CD4-positive, alpha-beta memory T cell (primary cell): ENCODE data around the gene IRS2. TPM values are rescaled to one million over a fixed set of nuclear protein-coding genes. Genes with fewer than 3 reads are reported as not detected.

Experiments used
- CTCF ChIA-PET: fragments of 350-600 bp; sonication (Branson Sonifier 250); formaldehyde crosslinking; loops from one replicate; lab custom pipeline; 2021; ENCODE audit warnings: inconsistent platforms; ENCODE audit not compliant: partially characterized antibody; lab: Charles Lee
- POLR2A ChIA-PET: fragments of 350-600 bp; sonication (Branson Sonifier 250); formaldehyde crosslinking; loops from one replicate; lab custom pipeline; 2021; ENCODE audit not compliant: partially characterized antibody; lab: Charles Lee
- DNase-seq, 5 donors: peaks; one replicate each; pipeline versions ENCODE4 v3.0.0 to v3.0.0-alpha.2; 2020 to 2022; ENCODE audit warnings: mixed read lengths in 1 of 5
- H3K27ac ChIP-seq: one replicate; pipeline ENCODE4 v1.7.0; 2013; ENCODE audit warnings: low read depth, low read length
- H3K27me3 ChIP-seq: 2 replicates; pipeline ENCODE4 v1.7.0; 2013; ENCODE audit warnings: mild to moderate bottlenecking, low read length, moderate library complexity; ENCODE audit not compliant: insufficient read depth
- H3K36me3 ChIP-seq: 2 replicates; pipeline ENCODE4 v1.7.0; 2013; ENCODE audit warnings: mild to moderate bottlenecking, low read length, moderate library complexity; ENCODE audit not compliant: insufficient read depth
- H3K4me1 ChIP-seq: 2 replicates; pipeline ENCODE4 v1.7.0; 2013; ENCODE audit warnings: mild to moderate bottlenecking, low read length, moderate library complexity; ENCODE audit not compliant: insufficient read depth
- H3K4me3 ChIP-seq, 2 donors: one replicate each; pipeline ENCODE4 v1.7.0; 2013; ENCODE audit warnings: low read length in 2 of 2, mild to moderate bottlenecking in 1 of 2
- H3K9me3 ChIP-seq, 2 donors: one replicate each; pipeline ENCODE4 v1.7.0; 2013; ENCODE audit warnings: low read length in 2 of 2, control low read depth in 1 of 2; ENCODE audit not compliant: control insufficient read depth in 1 of 2
- H3K27ac Mint-ChIP-seq, 7 donors: one replicate each; pipeline ENCODE4 v1.8.0; 2020 to 2021; ENCODE audit warnings: mixed read lengths in 7 of 7, mild to moderate bottlenecking in 6 of 7, inconsistent platforms in 3 of 7, moderate library complexity in 3 of 7
- H3K27me3 Mint-ChIP-seq, 2 donors: one replicate each; pipeline ENCODE4 v1.8.0; 2020 to 2021; ENCODE audit warnings: mixed read lengths in 2 of 2
- H3K36me3 Mint-ChIP-seq, 2 donors: one replicate each; pipeline ENCODE4 v1.8.0; 2020 to 2021; ENCODE audit warnings: mixed read lengths in 2 of 2, inconsistent platforms in 1 of 2, mild to moderate bottlenecking in 1 of 2
- H3K4me1 Mint-ChIP-seq, 4 donors: one replicate each; pipeline ENCODE4 v1.8.0; 2020 to 2021; ENCODE audit warnings: mixed read lengths in 4 of 4, mild to moderate bottlenecking in 1 of 4
- H3K4me3 Mint-ChIP-seq, 8 donors: one replicate each; pipeline ENCODE4 v1.8.0; 2020 to 2021; ENCODE audit warnings: mixed read lengths in 8 of 8, mild to moderate bottlenecking in 7 of 8, moderate library complexity in 6 of 8, inconsistent platforms in 3 of 8
- H3K9me3 Mint-ChIP-seq, 8 donors: one replicate each; pipeline ENCODE4 v1.8.0; 2020 to 2021; ENCODE audit warnings: mixed read lengths in 8 of 8, mild to moderate bottlenecking in 5 of 8, inconsistent platforms in 3 of 8, moderate library complexity in 1 of 8
- intact Hi-C: fragments of 100-400 bp; cut with micrococcal nuclease; formaldehyde crosslinking; loops from one replicate; pipeline ENCODE4 v1.15.1; 2023
- polyA plus RNA-seq, 2 donors: library from polyadenylated mRNA; unstranded; fragments of 300-500 nt; fragmentation: Illumina TruSeq; gene quantifications; one replicate each; pipeline ENCODE4 v1.2.3, GENCODE V29; 2021
- total RNA-seq, 2 experiments: library from RNA; stranded (reverse); gene quantifications; one replicate each; pipeline ENCODE4 v1.2.3, GENCODE V29; 2021

IRS2 gene
- total and polyA plus RNA-seq, 4 experiments from 2014 or later, result 1.3 to 21.4 (median 12.2) TPM

DNA sequence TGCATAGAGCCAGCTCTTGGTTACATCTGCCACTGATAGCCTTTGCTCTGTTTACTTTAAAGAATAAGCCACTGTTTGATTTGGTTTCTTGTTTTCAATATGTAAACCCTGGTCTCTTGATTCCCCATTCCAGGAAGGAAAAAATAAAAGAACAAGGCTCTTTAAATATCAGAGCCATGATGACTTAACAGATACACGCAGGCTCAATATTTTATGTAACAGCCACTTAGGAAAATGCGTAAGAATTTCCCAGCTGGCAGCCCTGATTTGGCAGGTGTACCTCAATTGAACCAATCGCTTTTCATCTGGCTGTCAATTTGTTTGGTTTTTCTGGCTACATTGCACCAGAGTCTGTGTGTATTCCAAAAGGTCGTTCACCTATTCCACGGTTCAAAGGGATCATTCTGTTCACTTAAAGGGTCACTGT lies 65.6 kb downstream of the IRS2 start:
- Histone ChIP-seq H3K36me3 (no peaks in the 10 kb centered on the region), H3K27me3 (no peaks in the 10 kb centered on the region), H3K4me3 (no peak overlapping the region), H3K9me3 (no peaks in the 10 kb centered on the region), H3K27ac (no peak overlapping the region), H3K4me1 (no peaks in the 10 kb centered on the region)
- ChIA-PET CTCF (interaction anchor here (1.2 kb wide), 1 partner anchor 64 kb away, joined by 4 read pairs; no protein-coding TSS in a partner anchor), POLR2A (no interaction called here)
- no peak for DNase-seq
- peaks cover 0 to 4% (median under 1%) of the 10 kb centered on the region in 4 donors for H3K4me1 Mint-ChIP-seq
- H3K27ac Mint-ChIP-seq, result no peak overlapping the region
- H3K27me3 Mint-ChIP-seq, result peaks cover 5 to 6% of the 10 kb centered on the region in 2 donors
- no peak overlapping the region for H3K4me3 Mint-ChIP-seq
- no peaks in the 10 kb centered on the region for H3K9me3 Mint-ChIP-seq
- no peaks in the 10 kb centered on the region for H3K36me3 Mint-ChIP-seq
- intact Hi-C loops, result no loop called here

DNA sequence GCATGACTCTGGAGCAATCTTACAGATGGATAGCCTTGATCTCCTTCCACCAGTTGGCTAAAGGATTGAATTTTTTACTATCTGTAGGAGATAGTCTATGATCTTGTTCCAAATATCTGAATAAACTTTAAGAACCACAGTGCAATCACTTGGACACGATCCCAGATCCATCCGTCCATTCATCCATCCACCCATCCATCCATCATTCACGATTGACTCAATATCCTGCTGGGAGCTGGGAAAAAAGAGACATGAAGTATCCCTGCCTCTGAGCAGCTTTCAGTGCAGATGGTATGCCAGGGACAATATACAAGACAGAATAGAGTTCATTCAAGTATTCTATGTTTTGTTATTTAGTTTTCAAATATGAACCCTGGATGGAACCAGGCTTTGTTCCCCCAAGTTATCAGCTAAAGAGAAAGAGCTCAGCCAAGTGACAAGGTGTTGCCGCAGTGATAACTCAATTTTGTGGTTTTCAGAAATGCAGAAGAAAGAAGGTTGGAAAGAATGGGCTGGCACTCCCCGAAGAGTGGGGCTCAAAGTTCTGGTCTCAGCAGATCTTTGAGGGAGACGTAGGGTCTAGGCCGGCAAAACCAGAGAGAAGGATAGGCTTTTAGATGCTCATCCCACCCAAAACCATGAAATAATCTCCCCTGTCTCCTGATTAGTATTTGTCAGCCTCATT lies 66.3 kb downstream of the IRS2 start:
- H3K36me3 ChIP-seq, result no peaks in the 10 kb centered on the region
- Mint-ChIP-seq H3K4me1 (peaks cover 0 to 4% (median under 1%) of the 10 kb centered on the region in 4 donors), H3K36me3 (no peaks in the 10 kb centered on the region), H3K4me3 (no peak overlapping the region), H3K27ac (no peak overlapping the region), H3K9me3 (no peaks in the 10 kb centered on the region), H3K27me3 (peaks cover 6 to 7% of the 10 kb centered on the region in 2 donors)
- intact Hi-C loops, result no loop called here
- no peak overlapping the region for H3K4me3 ChIP-seq
- no peaks in the 10 kb centered on the region for H3K27me3 ChIP-seq
- ChIA-PET POLR2A (no interaction called here), CTCF (interaction anchor here (1.2 kb wide), 1 partner anchor 65 kb away, joined by 4 read pairs; no protein-coding TSS in a partner anchor)
- H3K4me1 ChIP-seq, result no peaks in the 10 kb centered on the region
- DNase-seq, result no peak
- no peaks in the 10 kb centered on the region for H3K9me3 ChIP-seq
- no peak overlapping the region for H3K27ac ChIP-seq

DNA sequence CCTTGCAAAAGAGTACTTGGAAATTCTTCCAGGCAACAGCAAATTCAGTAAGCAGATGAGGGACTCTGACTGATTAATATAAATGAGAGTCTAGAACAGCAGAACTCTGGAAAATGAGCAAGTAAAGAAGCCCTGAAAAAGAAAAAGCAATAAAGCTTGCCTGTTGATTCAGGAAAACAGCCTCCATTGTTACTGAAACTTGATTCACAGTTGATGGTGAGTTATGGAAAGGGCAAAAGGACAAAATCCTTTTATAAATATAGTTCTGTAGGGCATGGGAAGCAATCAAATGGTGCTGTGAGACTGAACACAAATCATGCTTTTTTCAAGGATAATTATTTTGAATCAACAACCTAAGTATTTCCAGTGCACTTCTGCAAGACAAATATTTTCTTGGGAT lies 67.7 kb downstream of the IRS2 start:
- no peaks in the 10 kb centered on the region for H3K9me3 Mint-ChIP-seq
- no peak overlapping the region for H3K27ac Mint-ChIP-seq
- H3K27me3 Mint-ChIP-seq, result peaks cover 7 to 9% of the 10 kb centered on the region in 2 donors
- H3K4me3 Mint-ChIP-seq, result no peak overlapping the region
- peaks cover 0 to 4% (median under 1%) of the 10 kb centered on the region in 4 donors for H3K4me1 Mint-ChIP-seq
- no peak for DNase-seq
- no peaks in the 10 kb centered on the region for H3K9me3 ChIP-seq
- no peaks in the 10 kb centered on the region for H3K36me3 Mint-ChIP-seq
- no peaks in the 10 kb centered on the region for H3K36me3 ChIP-seq
- ChIA-PET POLR2A (no interaction called here), CTCF (no interaction called here)
- H3K4me1 ChIP-seq, result no peaks in the 10 kb centered on the region
- intact Hi-C loops, result no loop called here
- no peaks in the 10 kb centered on the region for H3K27me3 ChIP-seq
- no peak overlapping the region for H3K27ac ChIP-seq
- H3K4me3 ChIP-seq, result no peak overlapping the region

DNA sequence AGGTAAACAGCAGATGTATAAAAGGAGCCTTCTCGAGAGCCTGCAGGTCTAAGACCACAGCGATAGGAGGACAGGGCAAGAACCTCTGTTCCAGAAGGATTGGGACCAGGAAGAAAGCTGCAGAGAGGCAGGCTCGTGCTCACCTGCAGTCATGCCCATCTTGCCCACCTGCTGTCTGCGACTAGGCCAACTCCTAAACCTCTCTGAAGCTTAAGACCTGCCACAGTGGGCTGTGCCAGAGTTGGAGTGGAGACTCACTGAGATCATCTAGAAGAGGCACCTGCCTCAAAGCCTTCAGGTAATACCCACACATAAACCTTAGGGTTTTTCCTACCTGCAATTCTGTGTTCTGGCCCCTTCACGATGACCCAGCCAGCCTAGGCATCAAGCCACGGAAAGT lies 68.7 kb downstream of the IRS2 start:
- Histone ChIP-seq H3K27ac (no peak overlapping the region), H3K9me3 (no peaks in the 10 kb centered on the region), H3K4me3 (no peak overlapping the region), H3K27me3 (no peaks in the 10 kb centered on the region), H3K4me1 (no peaks in the 10 kb centered on the region), H3K36me3 (no peaks in the 10 kb centered on the region)
- peaks cover 0 to 4% (median under 1%) of the 10 kb centered on the region in 4 donors for H3K4me1 Mint-ChIP-seq
- no peak overlapping the region for H3K27ac Mint-ChIP-seq
- POLR2A ChIA-PET, result no interaction called here
- H3K4me3 Mint-ChIP-seq, result no peak overlapping the region
- no peaks in the 10 kb centered on the region for H3K9me3 Mint-ChIP-seq
- H3K27me3 Mint-ChIP-seq, result peaks cover 5 to 9% of the 10 kb centered on the region in 2 donors
- DNase-seq, result no peak
- intact Hi-C loops, result no loop called here
- CTCF ChIA-PET, result no interaction called here
- H3K36me3 Mint-ChIP-seq, result no peaks in the 10 kb centered on the region

DNA sequence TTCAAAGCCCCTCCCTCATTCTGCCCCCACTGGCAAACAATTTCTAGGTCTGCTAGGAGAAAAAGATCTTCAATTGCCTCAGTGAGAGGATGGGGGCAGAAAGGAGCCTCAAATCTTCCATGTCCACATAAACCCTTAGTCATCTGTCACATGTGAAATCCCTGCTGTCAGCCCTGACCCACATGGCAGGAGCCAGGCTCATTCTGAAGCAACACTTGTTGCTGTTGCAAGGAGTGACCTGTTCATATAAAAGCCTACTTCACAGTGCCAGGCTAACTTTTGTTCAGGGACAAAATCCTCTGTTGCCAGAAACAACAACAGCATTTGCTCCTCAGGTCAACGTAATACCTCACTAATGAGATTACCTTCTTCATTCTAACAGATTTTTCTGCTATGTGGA lies 70.5 kb downstream of the IRS2 start:
- H3K27ac Mint-ChIP-seq, result no peak overlapping the region
- H3K27me3 Mint-ChIP-seq, result peaks cover 7 to 9% of the 10 kb centered on the region in 2 donors
- no peaks in the 10 kb centered on the region for H3K9me3 Mint-ChIP-seq
- H3K9me3 ChIP-seq, result no peaks in the 10 kb centered on the region
- ChIA-PET CTCF (no interaction called here), POLR2A (no interaction called here)
- no peak overlapping the region for H3K4me3 ChIP-seq
- no peaks in the 10 kb centered on the region for H3K36me3 Mint-ChIP-seq
- H3K27me3 ChIP-seq, result no peaks in the 10 kb centered on the region
- intact Hi-C loops, result no loop called here
- H3K4me3 Mint-ChIP-seq, result no peak overlapping the region
- no peak overlapping the region for H3K27ac ChIP-seq
- H3K4me1 ChIP-seq, result no peaks in the 10 kb centered on the region
- H3K4me1 Mint-ChIP-seq, result peaks cover 0 to 4% (median under 1%) of the 10 kb centered on the region in 4 donors
- H3K36me3 ChIP-seq, result no peaks in the 10 kb centered on the region
- DNase-seq, result no peak

DNA sequence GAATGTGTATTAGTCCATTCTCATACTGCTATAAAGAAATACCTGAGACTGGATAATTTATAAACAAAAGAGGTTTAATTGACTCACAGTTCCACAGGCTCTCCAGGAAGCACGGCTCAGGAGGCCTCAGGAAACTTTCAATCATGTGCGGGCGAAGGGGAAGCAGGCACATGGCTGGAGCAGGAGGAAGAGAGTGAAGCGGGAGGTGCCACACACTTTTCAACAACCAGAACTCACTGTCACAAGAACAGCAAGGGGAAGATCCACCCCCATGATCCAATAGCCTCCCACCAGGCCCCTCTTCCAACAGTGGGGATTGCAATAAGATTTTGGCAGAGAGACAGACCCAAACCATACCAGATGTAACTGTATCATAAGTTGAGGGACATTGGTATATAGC lies 72.7 kb downstream of the IRS2 start:
- Histone ChIP-seq H3K27me3 (no peaks in the 10 kb centered on the region), H3K36me3 (no peaks in the 10 kb centered on the region), H3K27ac (no peak overlapping the region), H3K4me1 (no peaks in the 10 kb centered on the region), H3K9me3 (no peaks in the 10 kb centered on the region), H3K4me3 (no peak overlapping the region)
- POLR2A ChIA-PET, result no interaction called here
- no peak for DNase-seq
- Mint-ChIP-seq H3K4me1 (no peaks in the 10 kb centered on the region), H3K9me3 (no peaks in the 10 kb centered on the region), H3K27me3 (peaks cover 4% of the 10 kb centered on the region in 2 donors), H3K36me3 (no peaks in the 10 kb centered on the region), H3K4me3 (no peak overlapping the region), H3K27ac (no peak overlapping the region)
- CTCF ChIA-PET, result no interaction called here
- intact Hi-C loops, result no loop called here

DNA sequence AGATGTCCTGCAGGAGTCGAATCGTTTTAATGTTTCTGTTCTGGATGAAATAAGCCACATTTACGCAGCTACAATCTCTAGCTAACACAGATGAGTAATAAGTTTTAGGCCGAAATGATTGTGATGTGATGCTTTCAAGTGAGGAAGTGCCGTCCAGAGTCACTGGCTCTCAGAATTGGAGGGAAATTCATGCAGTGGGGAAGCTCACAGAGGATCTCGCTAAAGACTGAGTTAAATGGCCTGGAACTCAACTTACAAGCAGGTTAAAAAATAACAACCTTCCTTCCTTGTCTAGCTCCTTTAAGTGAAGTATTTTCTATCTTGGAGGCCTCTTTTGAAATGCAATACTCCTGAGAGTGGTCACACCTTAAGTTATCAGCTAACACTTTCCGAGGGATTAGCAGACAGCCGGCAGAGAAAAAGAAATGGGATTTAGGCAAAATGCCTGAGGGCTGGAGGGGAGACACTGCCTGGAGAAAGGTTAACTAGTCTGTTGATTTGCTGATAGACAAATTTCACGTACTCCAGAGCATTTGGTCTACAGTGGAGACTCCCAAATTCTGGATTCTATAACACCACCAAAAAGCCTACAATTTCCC lies 74.2 kb downstream of the IRS2 start:
- intact Hi-C loops, result no loop called here
- no peak overlapping the region for H3K27ac Mint-ChIP-seq

More for the DNA sequence above, 74.2 kb downstream of the IRS2 start:
- peaks cover 6% of the 10 kb centered on the region for H3K4me1 ChIP-seq
- ChIA-PET POLR2A (no interaction called here), CTCF (no interaction called here)
- H3K27me3 ChIP-seq, result no peaks in the 10 kb centered on the region
- Mint-ChIP-seq H3K4me3 (no peak overlapping the region), H3K9me3 (no peaks in the 10 kb centered on the region), H3K27me3 (peaks cover 4 to 5% of the 10 kb centered on the region in 2 donors), H3K4me1 (peaks cover 3 to 9% (median 5%) of the 10 kb centered on the region in 4 donors), H3K36me3 (no peaks in the 10 kb centered on the region)
- H3K9me3 ChIP-seq, result no peaks in the 10 kb centered on the region
- H3K36me3 ChIP-seq, result no peaks in the 10 kb centered on the region
- no peak overlapping the region for H3K27ac ChIP-seq
- DNase-seq, result no peak
- H3K4me3 ChIP-seq, result no peak overlapping the region
